Stimulated activated naive B cell treated with anti-CD40 and anti-IgM and Interleukin-4, amounts not matched to agents 10 μg/mL and 1 μg/mL and 100 μg/mL, for 72 hours (primary cell): ENCODE data around the gene ACOXL.
A peak's percentile ranks its signal among the peaks of the same experiment; 100 is the strongest.
"Not testable (repeated sequence)": the region's sequence is repeated elsewhere in the genome, so short reads cannot be mapped to it uniquely, and the experiment has no call there.

ENCODE experiments used
- ATAC-seq, 2 donors: fragments of 150-1000 bp; cut with Tn5 transposase; replicated peaks; 2 replicates each; pipeline ENCODE4 v1.10.0; 2021; ENCODE audit warnings: moderate library complexity in 1 of 2
- DNase-seq: peaks from one replicate; pipeline ENCODE4 v3.0.0; 2021
- H3K27ac Mint-ChIP-seq: one replicate; pipeline ENCODE4 v1.8.0; 2022; ENCODE audit warnings: mild to moderate bottlenecking, mixed read lengths
- H3K27me3 Mint-ChIP-seq, 2 donors: one replicate each; pipeline ENCODE4 v1.8.0; 2022; ENCODE audit warnings: mixed read lengths in 2 of 2
- H3K36me3 Mint-ChIP-seq, 2 donors: one replicate each; pipeline ENCODE4 v1.8.0; 2022; ENCODE audit warnings: mixed read lengths in 2 of 2, mild to moderate bottlenecking in 1 of 2
- H3K4me1 Mint-ChIP-seq, 2 donors: one replicate each; pipeline ENCODE4 v1.8.0; 2022; ENCODE audit warnings: mixed read lengths in 2 of 2, mild to moderate bottlenecking in 1 of 2
- H3K4me3 Mint-ChIP-seq, 2 donors: one replicate each; pipeline ENCODE4 v1.8.0; 2022; ENCODE audit warnings: mild to moderate bottlenecking in 2 of 2, mixed read lengths in 2 of 2, moderate library complexity in 1 of 2
- H3K9me3 Mint-ChIP-seq, 2 donors: one replicate each; pipeline ENCODE4 v1.8.0; 2022; ENCODE audit warnings: mixed read lengths in 2 of 2, mild to moderate bottlenecking in 1 of 2

ACOXL gene

DNA sequence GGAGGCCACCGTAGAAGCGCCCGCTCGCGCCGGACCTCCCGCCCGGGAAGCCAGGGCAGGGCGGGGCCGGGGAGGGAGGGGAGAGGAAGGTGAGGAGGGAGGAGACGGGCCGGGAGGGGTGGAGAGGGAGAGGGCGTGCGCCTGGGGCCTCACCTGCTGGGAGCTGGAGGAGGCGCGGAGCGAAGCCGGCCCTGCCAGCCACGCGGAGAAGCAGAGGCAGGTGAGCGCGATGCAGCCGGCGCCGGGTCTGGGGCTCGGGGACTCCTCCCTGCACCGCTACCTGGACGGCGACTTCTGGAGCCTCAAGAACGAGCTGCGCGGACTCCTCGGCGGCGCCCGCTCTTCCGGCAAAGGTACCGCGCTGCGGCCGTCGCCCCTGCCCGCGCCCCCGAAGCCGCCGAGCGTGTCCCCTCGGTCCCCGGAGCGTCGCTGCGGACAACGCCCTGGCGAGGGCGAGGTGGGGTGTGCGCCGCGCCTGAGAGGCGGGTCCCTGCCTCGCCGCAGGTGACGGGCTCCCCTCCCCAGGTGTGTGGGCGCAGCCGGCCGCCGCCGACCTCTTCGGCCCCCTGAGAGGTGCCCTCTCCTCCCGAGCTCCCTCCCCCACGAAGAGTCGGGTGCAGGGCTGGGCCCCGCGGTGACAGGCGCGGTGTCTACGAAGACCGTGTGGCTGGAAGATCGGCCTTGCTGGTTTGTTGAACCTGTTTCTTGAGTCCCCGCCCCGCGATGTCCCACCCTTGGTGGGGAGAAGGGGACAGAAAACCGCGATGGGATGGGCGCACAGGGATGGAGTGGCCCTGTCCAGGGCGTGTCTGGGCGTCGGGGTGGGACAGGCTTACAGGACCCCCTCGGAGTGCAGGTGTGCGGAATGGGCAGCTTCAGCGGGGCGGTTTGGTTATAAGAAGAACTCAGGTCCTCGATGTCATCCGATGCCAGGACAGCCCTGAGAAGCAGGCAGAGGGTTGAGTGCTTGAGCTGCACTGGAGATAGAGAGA lies at the start of gene ACOXL:
Gene ACOXL (plus strand): TSS at position 152 of the 992 bp plus-strand sequence. CDS start 35,817 bp downstream, outside the sequence.
- Mint-ChIP-seq H3K4me3 (peak within 1 kb of the TSS; percentile 54 to 77), H3K36me3 (peaks cover 0 to 1% of the 10 kb centered on the region in 2 donors), H3K9me3 (peaks cover 2 to 6% of the 10 kb centered on the region in 2 donors), H3K4me1 (peaks cover 18 to 27% of the 10 kb centered on the region in 2 donors), H3K27me3 (peaks cover 69 to 80% of the 10 kb centered on the region in 2 donors), H3K27ac (no peak within 1 kb of the TSS)
- DNase-seq = no peak
- ATAC-seq = peak; percentile 44 to 54

DNA sequence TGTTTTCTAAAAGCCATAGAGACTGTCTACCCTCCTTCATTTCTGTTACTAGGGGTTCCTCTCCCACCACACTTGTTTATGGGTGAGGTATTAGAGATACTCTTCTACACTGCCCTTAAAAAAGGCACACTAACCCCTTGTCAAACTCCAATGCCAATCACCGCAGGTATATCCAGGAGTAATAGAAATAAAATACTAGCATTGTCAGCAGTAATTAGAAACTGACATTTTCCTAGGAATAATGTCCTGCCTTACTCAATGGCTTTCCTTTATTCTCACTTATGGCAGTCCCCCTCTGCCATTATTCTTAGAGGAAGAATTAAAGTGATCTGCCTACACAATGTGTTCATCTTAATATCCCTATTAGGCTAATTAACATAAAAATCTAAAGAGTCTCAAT lies 49.5 kb upstream of the ACOXL start:
- Mint-ChIP-seq H3K36me3 (no peaks in the 10 kb centered on the region), H3K4me3 (no peak overlapping the region)
- ATAC-seq = no peak

DNA sequence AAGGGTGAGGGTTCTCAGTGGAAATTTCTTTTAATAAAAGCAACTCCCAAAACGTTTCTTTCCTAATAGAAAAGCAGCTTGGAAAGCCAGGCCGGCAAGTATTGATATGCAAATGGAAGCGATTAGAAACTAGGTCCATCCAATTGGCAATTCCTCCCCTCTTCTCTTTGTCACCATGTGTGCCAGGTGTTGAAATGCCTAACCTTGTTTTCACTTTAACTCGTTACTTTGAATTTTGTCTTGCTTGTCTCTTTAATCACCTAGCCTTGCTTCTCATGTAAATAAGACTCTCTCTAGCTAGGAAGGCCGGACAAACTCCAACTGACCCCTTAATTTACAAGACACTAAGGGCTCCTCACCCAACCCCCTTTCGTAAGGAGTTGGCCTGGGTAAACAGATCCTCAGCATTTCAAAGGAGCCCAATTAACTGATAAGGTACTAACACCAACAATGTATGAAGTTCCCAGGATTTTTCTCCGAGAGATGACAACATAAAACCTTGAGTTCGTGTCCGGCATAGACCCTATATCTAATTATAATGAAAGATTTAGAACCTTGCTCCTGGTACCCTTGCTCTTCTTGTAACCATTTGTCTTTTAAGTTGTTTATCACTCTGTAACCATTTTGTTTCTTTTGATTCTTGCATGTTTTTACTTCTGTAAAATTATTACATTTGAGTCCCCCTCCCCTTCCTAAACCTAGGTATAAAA lies 44.4 kb upstream of the ACOXL start:
- peaks cover 11 to 16% of the 10 kb centered on the region in 2 donors for H3K9me3 Mint-ChIP-seq
- H3K27me3 Mint-ChIP-seq = peaks cover 20% of the 10 kb centered on the region in 2 donors
- H3K36me3 Mint-ChIP-seq, DNase-seq, H3K4me1 Mint-ChIP-seq, H3K27ac Mint-ChIP-seq, ATAC-seq, H3K4me3 Mint-ChIP-seq: not testable (repeated sequence)

More for the DNA sequence above, 49.5 kb upstream of the ACOXL start:
- H3K9me3 Mint-ChIP-seq = peaks cover 2% of the 10 kb centered on the region in 2 donors
- no peak for DNase-seq
- H3K27me3 Mint-ChIP-seq = peaks cover 0 to 5% of the 10 kb centered on the region in 2 donors
- H3K4me1 Mint-ChIP-seq = peaks cover 8 to 17% of the 10 kb centered on the region in 2 donors
- no peak overlapping the region for H3K27ac Mint-ChIP-seq

DNA sequence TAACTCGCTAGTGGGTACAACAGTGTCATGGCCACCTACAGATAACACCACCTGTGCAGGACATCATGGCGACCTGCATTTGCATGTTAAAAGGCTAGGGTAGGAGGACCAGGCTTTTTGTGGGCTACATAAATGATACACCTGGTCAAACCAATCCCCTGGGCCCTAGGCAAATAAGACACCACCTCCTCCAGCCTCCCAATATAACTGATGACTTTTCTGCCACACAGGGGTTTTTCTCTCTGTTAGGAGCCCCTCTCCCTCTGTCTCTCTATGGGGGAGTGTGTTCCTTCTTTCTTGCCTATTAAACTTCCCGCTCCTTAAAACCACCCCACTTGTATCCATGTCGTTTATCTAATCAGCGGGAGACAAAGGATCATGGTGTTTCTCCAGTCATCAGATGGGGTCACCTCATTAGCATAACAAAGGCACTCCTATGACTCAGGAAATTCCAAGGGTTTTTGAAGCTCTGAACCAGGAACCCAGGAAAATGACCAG lies 43.7 kb upstream of the ACOXL start:
- Mint-ChIP-seq H3K4me3 (no peak overlapping the region), H3K9me3 (peaks cover 11 to 16% of the 10 kb centered on the region in 2 donors), H3K36me3 (no peaks in the 10 kb centered on the region), H3K27ac (no peak overlapping the region), H3K27me3 (peaks cover 20% of the 10 kb centered on the region in 2 donors), H3K4me1 (no peaks in the 10 kb centered on the region)
- ATAC-seq (no peak), DNase-seq (no peak)

DNA sequence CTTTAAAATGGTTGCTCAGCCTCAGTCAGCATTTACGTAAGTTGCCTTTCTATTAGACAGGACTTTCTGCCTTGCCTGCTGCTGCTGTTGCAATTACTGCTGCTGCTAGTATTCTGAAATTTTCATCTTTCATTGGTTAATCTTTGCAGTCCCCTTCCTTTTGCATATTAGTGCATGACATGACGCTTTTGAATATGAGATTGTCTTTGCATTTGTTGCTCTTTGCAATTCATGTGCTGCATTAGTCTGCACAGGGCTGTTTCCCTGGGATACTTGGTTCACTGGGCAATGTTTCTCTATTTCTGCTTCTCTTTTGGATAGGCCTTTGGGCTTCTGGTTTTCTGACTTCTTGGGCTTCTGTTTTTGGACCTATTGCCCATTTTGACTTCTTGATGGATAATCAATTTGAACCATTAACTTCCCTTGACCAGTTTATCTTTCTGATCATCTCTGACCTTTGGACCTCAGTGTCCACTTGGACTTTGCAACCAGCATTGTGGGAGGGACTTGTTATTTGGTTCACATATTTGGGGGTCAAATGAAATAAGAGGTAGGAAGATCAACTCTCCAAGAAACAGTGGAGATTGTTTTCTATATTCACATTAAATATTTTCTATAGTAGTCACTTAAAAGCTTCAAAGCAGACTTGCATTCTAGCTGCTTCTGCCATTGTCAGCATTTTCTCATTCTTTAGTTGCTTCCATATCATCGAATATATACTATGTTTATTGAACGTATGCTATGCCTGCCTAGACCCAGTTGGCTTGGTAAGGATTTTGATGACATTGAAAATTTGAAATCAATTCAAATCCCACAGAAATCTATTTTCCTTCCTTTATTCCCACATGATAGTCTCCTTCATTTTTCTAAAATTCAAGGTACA lies 42.0 kb upstream of the ACOXL start:
- no peak overlapping the region for H3K27ac Mint-ChIP-seq
- H3K4me1 Mint-ChIP-seq = peaks cover 5 to 9% of the 10 kb centered on the region in 2 donors
- H3K36me3 Mint-ChIP-seq = no peaks in the 10 kb centered on the region
- no peak overlapping the region for H3K4me3 Mint-ChIP-seq
- H3K27me3 Mint-ChIP-seq = peaks cover 16 to 20% of the 10 kb centered on the region in 2 donors
- no peak for ATAC-seq
- H3K9me3 Mint-ChIP-seq = peaks cover 11 to 16% of the 10 kb centered on the region in 2 donors
- no peak for DNase-seq

DNA sequence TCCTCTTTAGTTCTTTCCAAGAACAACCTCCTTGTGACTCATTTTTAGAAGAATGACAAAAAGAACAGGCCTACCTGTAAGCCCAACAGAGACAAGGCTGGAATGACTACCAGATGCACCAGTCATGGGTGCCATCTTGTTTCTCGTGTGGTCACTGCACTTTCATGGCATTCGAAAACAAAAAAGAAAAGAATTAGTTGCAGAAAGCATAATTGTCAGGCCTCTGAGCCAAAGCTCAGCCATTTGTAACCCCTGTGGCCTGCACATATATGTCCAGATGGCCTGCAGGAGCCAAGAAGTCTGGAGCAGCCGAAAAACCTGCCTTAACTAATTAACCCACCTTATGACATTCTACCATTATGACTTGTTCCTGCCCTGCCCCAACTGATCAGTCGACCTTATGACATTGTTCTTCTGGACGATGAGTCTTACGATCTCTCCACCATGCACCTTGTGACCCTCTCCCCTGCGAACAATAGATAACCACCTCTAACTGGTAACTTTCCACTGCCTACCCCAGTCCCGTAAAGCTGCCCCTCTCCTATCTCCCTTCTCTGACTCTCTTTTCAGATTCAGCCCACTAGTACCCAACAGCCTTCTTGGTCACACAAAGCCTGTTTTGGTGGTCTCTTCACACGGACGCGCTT lies 40.6 kb upstream of the ACOXL start:
- peaks cover 8 to 13% of the 10 kb centered on the region in 2 donors for H3K4me1 Mint-ChIP-seq
- peaks cover 14 to 20% of the 10 kb centered on the region in 2 donors for H3K27me3 Mint-ChIP-seq
- H3K9me3 Mint-ChIP-seq = peaks cover 11 to 16% of the 10 kb centered on the region in 2 donors
- DNase-seq = no peak
- H3K27ac Mint-ChIP-seq = no peak overlapping the region
- no peak overlapping the region for H3K4me3 Mint-ChIP-seq
- no peak for ATAC-seq
- H3K36me3 Mint-ChIP-seq = no peaks in the 10 kb centered on the region

DNA sequence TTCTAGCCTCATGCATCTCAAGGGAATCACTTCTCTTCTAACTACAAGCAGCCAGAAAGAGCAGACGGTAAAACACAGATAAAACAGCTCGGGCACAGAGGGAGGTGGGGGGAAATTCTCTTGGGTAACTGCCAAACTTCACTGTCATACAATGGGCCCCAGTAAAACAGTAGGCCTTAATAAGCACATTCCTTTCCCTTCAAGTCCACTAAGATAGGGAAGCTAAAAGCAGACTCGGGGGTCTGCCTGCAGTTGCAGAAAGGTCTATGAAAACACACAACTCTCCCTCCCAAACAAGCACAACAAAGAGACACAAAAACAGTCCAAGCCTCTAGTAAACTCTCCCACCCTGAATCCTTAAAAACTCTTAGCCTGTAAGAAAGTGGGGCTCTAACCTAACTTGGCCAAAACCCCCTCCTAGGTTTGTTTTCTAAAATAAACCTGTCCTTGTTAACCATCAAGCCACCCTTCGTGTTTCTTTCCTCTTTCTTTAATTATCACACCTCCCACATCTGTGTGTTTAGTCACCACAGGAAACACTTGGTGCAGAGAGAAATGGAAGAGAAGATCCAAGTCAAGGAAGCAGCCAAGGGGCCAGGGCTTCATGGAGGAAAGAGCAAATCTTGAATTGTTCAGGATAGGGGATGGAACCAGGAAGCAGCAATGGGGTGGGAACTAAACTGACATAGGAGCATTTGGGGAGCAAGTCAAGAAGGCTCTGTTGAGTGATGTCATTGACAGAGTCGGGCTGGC lies 37.1 kb upstream of the ACOXL start:
- peak in 1 of 2 donors; percentile 20 for ATAC-seq
- not testable (repeated sequence) for DNase-seq, H3K9me3 Mint-ChIP-seq, H3K36me3 Mint-ChIP-seq, H3K4me3 Mint-ChIP-seq, H3K27ac Mint-ChIP-seq
- Mint-ChIP-seq H3K27me3 (peaks cover 7 to 11% of the 10 kb centered on the region in 2 donors), H3K4me1 (peaks cover 8 to 13% of the 10 kb centered on the region in 2 donors)

DNA sequence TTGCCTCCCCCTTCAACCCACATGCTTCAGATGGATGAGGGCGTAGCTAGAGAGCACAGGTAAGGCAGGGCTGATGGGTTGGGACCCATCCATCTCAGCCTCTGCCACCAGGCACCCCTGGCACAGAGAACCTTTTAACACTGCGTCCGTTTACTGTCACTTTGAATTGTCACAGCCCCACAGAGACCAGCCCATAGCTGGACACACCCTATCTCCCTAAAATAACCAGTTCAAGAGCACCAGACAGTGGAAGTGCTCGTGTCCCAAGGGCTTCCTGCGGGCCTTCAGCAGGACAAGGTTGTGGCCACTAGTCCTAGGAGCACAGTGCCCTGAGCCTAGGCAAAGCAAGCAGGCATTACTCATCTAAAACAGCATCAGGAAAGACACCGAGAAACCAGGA lies 34.1 kb upstream of the ACOXL start:
- H3K27me3 Mint-ChIP-seq, H3K9me3 Mint-ChIP-seq, H3K36me3 Mint-ChIP-seq, ATAC-seq, DNase-seq, H3K27ac Mint-ChIP-seq, H3K4me3 Mint-ChIP-seq: not testable (repeated sequence)
- H3K4me1 Mint-ChIP-seq = peaks cover 8 to 13% of the 10 kb centered on the region in 2 donors

DNA sequence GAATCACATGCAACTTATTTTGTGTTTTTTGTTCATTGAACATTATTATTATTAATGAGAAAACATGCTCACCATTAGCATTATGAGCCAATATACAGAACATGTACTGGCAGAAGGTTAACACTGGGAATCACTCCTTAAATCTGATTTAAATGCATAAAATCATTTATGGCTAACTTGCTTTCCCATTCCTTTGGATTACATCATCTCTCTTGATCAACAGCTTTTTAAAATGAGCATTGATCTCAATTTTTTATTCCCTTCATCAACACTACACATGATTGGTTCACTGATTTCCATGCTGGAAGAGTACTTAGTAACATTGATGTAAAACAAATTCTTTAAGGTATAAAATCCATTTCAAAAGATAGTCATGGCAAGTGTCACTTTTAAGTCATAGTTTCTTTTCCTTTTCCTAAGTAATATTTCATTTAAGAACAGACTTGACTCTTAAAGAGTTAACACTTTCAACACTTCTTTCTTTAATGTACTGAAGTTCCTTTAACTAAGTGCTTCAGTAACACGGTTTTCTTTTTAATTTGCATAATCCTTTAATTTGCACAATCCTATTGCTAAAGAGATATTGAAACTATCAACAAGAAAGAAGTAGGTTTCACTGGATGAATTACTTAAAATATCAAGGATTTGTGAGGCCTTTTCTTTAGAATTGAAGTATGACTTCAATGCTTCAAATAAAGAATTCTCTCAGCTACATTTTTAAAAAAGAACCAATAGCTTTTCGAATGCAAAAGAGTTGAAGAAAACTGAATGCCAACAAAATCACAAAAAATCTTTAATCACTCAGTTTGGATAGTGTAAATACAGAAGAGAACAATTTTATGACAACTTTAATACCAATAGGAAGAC lies 29.6 kb upstream of the ACOXL start:
- no peak overlapping the region for H3K4me3 Mint-ChIP-seq
- peaks cover 4 to 5% of the 10 kb centered on the region in 2 donors for H3K27me3 Mint-ChIP-seq
- no peak for DNase-seq
- no peaks in the 10 kb centered on the region for H3K9me3 Mint-ChIP-seq
- no peaks in the 10 kb centered on the region for H3K4me1 Mint-ChIP-seq
- no peaks in the 10 kb centered on the region for H3K36me3 Mint-ChIP-seq
- H3K27ac Mint-ChIP-seq = no peak overlapping the region
- ATAC-seq = no peak

DNA sequence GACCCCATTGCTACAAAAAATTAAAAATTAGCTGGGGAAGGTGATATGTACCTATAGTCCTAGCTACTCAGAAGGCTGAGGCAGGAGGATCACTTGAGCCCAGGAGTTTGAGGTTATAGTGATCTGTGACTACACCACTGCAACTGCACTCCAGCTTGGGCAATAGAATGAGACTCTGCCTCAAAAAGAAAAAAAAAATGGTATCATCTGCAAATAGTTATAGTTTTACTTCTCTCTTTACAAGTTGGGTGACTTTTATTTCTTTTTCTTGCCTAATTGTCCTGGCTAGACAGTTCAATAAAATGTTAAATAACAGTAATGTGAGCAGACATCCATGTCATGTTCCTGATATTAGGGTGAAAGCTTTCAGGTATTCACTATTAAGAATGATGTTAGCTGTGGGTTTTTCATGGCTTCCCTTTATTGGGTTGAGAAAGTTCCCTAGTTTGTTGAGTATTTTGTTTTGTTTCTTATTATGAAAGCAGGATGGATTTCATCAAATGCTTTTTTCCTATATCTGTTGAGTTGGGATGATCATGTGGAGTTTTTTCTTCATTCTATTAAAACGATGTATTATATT lies 24.9 kb upstream of the ACOXL start:
- Mint-ChIP-seq H3K4me3 (no peak overlapping the region), H3K27me3 (peaks cover 19 to 28% of the 10 kb centered on the region in 2 donors), H3K9me3 (no peaks in the 10 kb centered on the region), H3K4me1 (no peaks in the 10 kb centered on the region), H3K36me3 (no peaks in the 10 kb centered on the region), H3K27ac (no peak overlapping the region)
- ATAC-seq = no peak
- DNase-seq = no peak

DNA sequence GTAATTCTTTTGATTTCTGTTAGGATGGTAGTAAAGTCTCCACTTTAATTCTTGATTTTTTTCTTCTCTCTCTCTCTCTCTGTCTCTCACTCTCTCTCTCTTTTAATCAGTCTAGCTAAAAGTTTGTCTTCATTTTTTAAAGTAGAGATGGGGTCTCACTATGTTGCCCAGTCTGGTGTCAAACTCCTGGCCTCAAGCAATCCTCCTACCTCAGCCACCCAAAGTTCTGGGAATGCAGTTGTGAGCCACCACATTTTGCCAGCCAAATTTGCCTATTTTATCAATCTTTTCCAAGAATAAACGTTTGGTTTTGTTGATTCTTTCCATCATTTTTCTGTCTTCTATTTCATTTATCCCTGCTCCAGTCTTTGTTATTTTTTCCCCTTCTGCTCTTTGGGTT lies 23.9 kb upstream of the ACOXL start:
- ATAC-seq = no peak
- no peak for DNase-seq
- no peak overlapping the region for H3K4me3 Mint-ChIP-seq
- H3K27me3 Mint-ChIP-seq = peaks cover 19 to 28% of the 10 kb centered on the region in 2 donors
- no peak overlapping the region for H3K27ac Mint-ChIP-seq
- H3K4me1 Mint-ChIP-seq = no peaks in the 10 kb centered on the region
- no peaks in the 10 kb centered on the region for H3K9me3 Mint-ChIP-seq
- no peaks in the 10 kb centered on the region for H3K36me3 Mint-ChIP-seq

DNA sequence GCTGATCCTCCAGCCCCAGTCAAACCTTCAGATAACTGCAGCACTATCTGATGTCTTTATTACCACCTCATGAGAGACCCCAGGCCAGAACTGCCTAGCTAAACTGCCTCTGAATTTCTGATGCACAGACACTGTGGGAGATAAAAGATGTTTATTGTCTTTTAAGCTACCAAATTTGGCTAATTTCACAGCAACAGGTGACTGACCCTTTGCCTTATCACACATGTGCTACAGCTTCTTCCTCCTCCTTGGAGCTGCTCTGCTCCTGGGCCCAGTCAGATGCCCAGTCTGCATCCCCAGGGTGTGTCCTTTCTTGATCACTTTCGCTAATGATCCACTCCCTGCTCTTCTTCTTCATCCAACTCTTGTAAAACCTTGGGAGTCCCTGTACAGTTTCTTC lies 19.6 kb upstream of the ACOXL start:
- Mint-ChIP-seq H3K27me3 (peaks cover 35 to 40% of the 10 kb centered on the region in 2 donors), H3K9me3 (no peaks in the 10 kb centered on the region), H3K27ac (no peak overlapping the region), H3K4me3 (no peak overlapping the region), H3K4me1 (peaks cover 0 to 2% of the 10 kb centered on the region in 2 donors), H3K36me3 (no peaks in the 10 kb centered on the region)
- ATAC-seq (no peak), DNase-seq (no peak)
